ENCODE measurements around the gene ALOX15B.

DNA sequence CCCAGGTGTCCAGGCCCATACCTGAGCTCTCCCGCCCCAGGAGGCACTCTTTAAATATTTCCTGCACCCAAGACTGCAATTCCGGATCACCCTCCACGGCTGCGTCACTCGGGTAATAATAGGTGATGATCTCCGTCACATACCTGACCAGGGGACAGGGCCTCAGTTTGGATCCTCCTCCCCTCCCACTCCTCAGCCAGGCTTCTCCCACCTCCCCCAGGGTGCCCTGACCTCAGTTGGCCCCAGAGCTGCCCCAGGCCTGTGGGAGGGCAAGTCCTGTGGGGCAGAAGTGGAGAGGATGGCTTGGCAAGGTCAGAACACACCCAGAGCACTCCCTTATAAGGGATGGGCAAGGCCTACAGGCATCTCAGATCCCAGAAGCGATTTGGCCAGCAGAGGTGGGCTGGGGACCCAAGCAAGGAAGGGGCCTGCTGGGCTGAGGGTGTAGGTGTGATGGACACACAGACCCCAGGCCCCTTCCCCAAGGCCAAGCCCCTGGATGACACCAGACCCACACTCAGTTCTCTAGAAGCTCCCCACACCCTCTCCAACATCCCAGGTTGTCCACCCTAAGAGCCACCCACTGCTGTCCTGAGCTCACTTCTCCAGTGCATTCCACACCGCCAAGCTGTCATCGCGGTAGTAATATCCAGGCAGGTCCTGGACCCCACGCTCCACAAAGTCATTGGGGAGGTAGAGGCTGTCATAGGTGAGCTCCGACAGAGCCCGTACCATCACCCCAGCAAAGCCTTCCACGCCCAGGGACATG lies 36.9 kb downstream of the ALOX15B start:
- TF ChIP-seq EZH2 (IDR thresholded peaks at IDR 0.05; ENCODE audit: borderline replicate concordance) (no peak), EZH2phosphoT487 (IDR thresholded peaks at IDR 0.05; ENCODE audit: low read depth, severe bottlenecking, unreplicated experiment) (no peak)
- TF ChIP-seq, protein P1, sequence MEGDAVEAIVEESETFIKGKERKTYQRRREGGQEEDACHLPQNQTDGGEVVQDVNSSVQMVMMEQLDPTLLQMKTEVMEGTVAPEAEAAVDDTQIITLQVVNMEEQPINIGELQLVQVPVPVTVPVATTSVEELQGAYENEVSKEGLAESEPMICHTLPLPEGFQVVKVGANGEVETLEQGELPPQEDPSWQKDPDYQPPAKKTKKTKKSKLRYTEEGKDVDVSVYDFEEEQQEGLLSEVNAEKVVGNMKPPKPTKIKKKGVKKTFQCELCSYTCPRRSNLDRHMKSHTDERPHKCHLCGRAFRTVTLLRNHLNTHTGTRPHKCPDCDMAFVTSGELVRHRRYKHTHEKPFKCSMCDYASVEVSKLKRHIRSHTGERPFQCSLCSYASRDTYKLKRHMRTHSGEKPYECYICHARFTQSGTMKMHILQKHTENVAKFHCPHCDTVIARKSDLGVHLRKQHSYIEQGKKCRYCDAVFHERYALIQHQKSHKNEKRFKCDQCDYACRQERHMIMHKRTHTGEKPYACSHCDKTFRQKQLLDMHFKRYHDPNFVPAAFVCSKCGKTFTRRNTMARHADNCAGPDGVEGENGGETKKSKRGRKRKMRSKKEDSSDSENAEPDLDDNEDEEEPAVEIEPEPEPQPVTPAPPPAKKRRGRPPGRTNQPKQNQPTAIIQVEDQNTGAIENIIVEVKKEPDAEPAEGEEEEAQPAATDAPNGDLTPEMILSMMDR (IDR thresholded peaks at IDR 0.05; ENCODE audit: poor library complexity): no peak

Data from hepatocyte (in vitro differentiated cells).